ENCODE results near the gene ZNRD2. TPM values are rescaled to one million over a fixed set of nuclear protein-coding genes. Genes with fewer than 3 reads are reported as not detected.

Gene ZNRD2
- total RNA-seq, 2 donors from 2014 or later = 39.2 to 66.9 TPM

- H3K4me3 ChIP-seq = no peak overlapping the region
- no peaks in the 10 kb centered on the region for H3K27me3 ChIP-seq
- H3K4me1 ChIP-seq = peaks cover 22% of the 10 kb centered on the region
- no peak for TF ChIP-seq CTCF (IDR thresholded peaks at IDR 0.05)
- no peak for TF ChIP-seq POLR2A (IDR thresholded peaks at IDR 0.05)
- H3K36me3 ChIP-seq (replicated peaks in 1 of 2; ENCODE audit: insufficient read depth in 1 of 2, low read depth in 2 of 2) = peaks cover 0 to 13% of the 10 kb centered on the region in 2 donors
- ATAC-seq (no peak), DNase-seq (no peak)
- no peak overlapping the region for H3K27ac ChIP-seq
- intact Hi-C loops (cut with DNase I) = no loop called here
- 88 to 100% methylated on average over 5 to 12 of the region's 12 CpGs for WGBS, 2 donors
- no peaks in the 10 kb centered on the region for H3K9me3 ChIP-seq
Observed at GRCh38 chr11:65536412-65537295, 33.6 kb upstream of the ZNRD2 start.

GRCh38 chr11:65537296-65537597 is 33.0 kb upstream of the ZNRD2 start:
- Histone ChIP-seq H3K36me3 (replicated peaks in 1 of 2; ENCODE audit: insufficient read depth in 1 of 2, low read depth in 2 of 2) (peaks cover 0 to 13% of the 10 kb centered on the region in 2 donors), H3K4me3 (no peak overlapping the region), H3K9me3 (no peaks in the 10 kb centered on the region), H3K4me1 (peaks cover 23% of the 10 kb centered on the region), H3K27me3 (no peaks in the 10 kb centered on the region), H3K27ac (peak overlapping the region in 1 of 4 donors; percentile 12)
- no peak for ATAC-seq
- no peak for DNase-seq
- WGBS, 2 donors = 84 to 100% methylated on average over 2 of the region's 2 CpGs
- TF ChIP-seq CTCF (IDR thresholded peaks at IDR 0.05) (no peak), POLR2A (IDR thresholded peaks at IDR 0.05) (no peak)
- intact Hi-C loops (cut with DNase I) = no loop called here

GRCh38 chr11:65537620-65538231 is 32.6 kb upstream of the ZNRD2 start:
- intact Hi-C loops (cut with DNase I) = no loop called here

GRCh38 chr11:65538232-65538914 is 31.9 kb upstream of the ZNRD2 start:
- Histone ChIP-seq H3K4me1 (peaks cover 23% of the 10 kb centered on the region), H3K4me3 (no peak overlapping the region), H3K27ac (no peak overlapping the region), H3K9me3 (no peaks in the 10 kb centered on the region), H3K27me3 (no peaks in the 10 kb centered on the region), H3K36me3 (replicated peaks in 1 of 2; ENCODE audit: insufficient read depth in 1 of 2, low read depth in 2 of 2) (peaks cover 0 to 5% of the 10 kb centered on the region in 2 donors)
- TF ChIP-seq CTCF (IDR thresholded peaks at IDR 0.05) (no peak), POLR2A (IDR thresholded peaks at IDR 0.05) (no peak)
- DNase-seq (no peak), ATAC-seq (no peak)
- WGBS, 2 donors = 92 to 93% methylated on average over 39 to 43 of the region's 43 CpGs
- intact Hi-C loops (cut with DNase I) = no loop called here

More at GRCh38 chr11:65537620-65538231, 32.6 kb upstream of the ZNRD2 start:
- no peaks in the 10 kb centered on the region for H3K9me3 ChIP-seq
- peaks cover 0 to 11% of the 10 kb centered on the region in 2 donors for H3K36me3 ChIP-seq (replicated peaks in 1 of 2; ENCODE audit: insufficient read depth in 1 of 2, low read depth in 2 of 2)
- no peak overlapping the region for H3K4me3 ChIP-seq
- DNase-seq (no peak), ATAC-seq (no peak)
- no peaks in the 10 kb centered on the region for H3K27me3 ChIP-seq
- TF ChIP-seq CTCF (IDR thresholded peaks at IDR 0.05) (no peak), POLR2A (IDR thresholded peaks at IDR 0.05) (no peak)
- peak overlapping the region in 1 of 4 donors; percentile 12 for H3K27ac ChIP-seq
- 78 to 83% methylated on average over 10 to 18 of the region's 18 CpGs for WGBS, 2 donors
- H3K4me1 ChIP-seq = peaks cover 23% of the 10 kb centered on the region
